ENCODE measurements around the gene MYRF. TPM values are rescaled to one million over a fixed set of nuclear protein-coding genes. Genes with fewer than 3 reads are reported as not detected.

The MYRF gene
- 0.16 TPM for total RNA-seq
- long read RNA-seq, result 0 reads

GRCh38 chr11:61752117-61752924 lies at the start of gene MYRF:
Gene MYRF (plus strand): TSS chr11:61752636. CDS start chr11:61752745, 109 bp downstream.
- DNase-seq, result peak; percentile 61
- ATAC-seq (ENCODE audit: poor library complexity), result peak; percentile 63
- intact Hi-C loops (cut with DNase I), result no loop called here

- intact Hi-C loops (cut with DNase I), result no loop called here
- DNase-seq (no peak), ATAC-seq (ENCODE audit: poor library complexity) (no peak)
Observed at GRCh38 chr11:61702701-61703312, 49.6 kb upstream of the MYRF start.

GRCh38 chr11:61704838-61705237 lies 47.6 kb upstream of the MYRF start:
- ATAC-seq (ENCODE audit: poor library complexity) (no peak), DNase-seq (no peak)
- intact Hi-C loops (cut with DNase I), result no loop called here

- intact Hi-C loops (cut with DNase I), result no loop called here
- DNase-seq, result no peak
- peak; percentile 81 for ATAC-seq (ENCODE audit: poor library complexity)
Observed at GRCh38 chr11:61706452-61707400, 45.7 kb upstream of the MYRF start.

GRCh38 chr11:61707574-61707973 lies 44.9 kb upstream of the MYRF start:
- DNase-seq, result no peak

GRCh38 chr11:61709110-61709509 lies 43.3 kb upstream of the MYRF start:
- no peak for ATAC-seq (ENCODE audit: poor library complexity)
- intact Hi-C loops (cut with DNase I), result no loop called here
- DNase-seq, result no peak

More at GRCh38 chr11:61707574-61707973, 44.9 kb upstream of the MYRF start:
- peak; percentile 4 for ATAC-seq (ENCODE audit: poor library complexity)
- intact Hi-C loops (cut with DNase I), result no loop called here

GRCh38 chr11:61709572-61709971 lies 42.9 kb upstream of the MYRF start:
- no peak for ATAC-seq (ENCODE audit: poor library complexity)
- DNase-seq, result no peak
- intact Hi-C loops (cut with DNase I), result no loop called here

- intact Hi-C loops (cut with DNase I), result no loop called here
- no peak for DNase-seq
- ATAC-seq (ENCODE audit: poor library complexity), result no peak
Observed at GRCh38 chr11:61710019-61710418, 42.4 kb upstream of the MYRF start.

- ATAC-seq (ENCODE audit: poor library complexity) (no peak), DNase-seq (no peak)
Observed at GRCh38 chr11:61711037-61711436, 41.4 kb upstream of the MYRF start.

GRCh38 chr11:61711498-61711897 lies 40.9 kb upstream of the MYRF start:
- ATAC-seq (ENCODE audit: poor library complexity) (no peak), DNase-seq (no peak)
- intact Hi-C loops (cut with DNase I), result no loop called here

More at GRCh38 chr11:61711037-61711436, 41.4 kb upstream of the MYRF start:
- intact Hi-C loops (cut with DNase I), result no loop called here

- DNase-seq (no peak), ATAC-seq (ENCODE audit: poor library complexity) (no peak)
- intact Hi-C loops (cut with DNase I), result no loop called here
Observed at GRCh38 chr11:61712314-61712713, 40.1 kb upstream of the MYRF start.

GRCh38 chr11:61712846-61713245 lies 39.6 kb upstream of the MYRF start:
- ATAC-seq (ENCODE audit: poor library complexity), result no peak
- DNase-seq, result no peak
- intact Hi-C loops (cut with DNase I), result no loop called here

- no peak for ATAC-seq (ENCODE audit: poor library complexity)
- intact Hi-C loops (cut with DNase I), result no loop called here
- DNase-seq, result no peak
Observed at GRCh38 chr11:61713464-61713863, 39.0 kb upstream of the MYRF start.

- DNase-seq (no peak), ATAC-seq (ENCODE audit: poor library complexity) (no peak)
- intact Hi-C loops (cut with DNase I), result no loop called here
Observed at GRCh38 chr11:61713906-61714305, 38.5 kb upstream of the MYRF start.

- DNase-seq, result no peak
- intact Hi-C loops (cut with DNase I), result no loop called here
- ATAC-seq (ENCODE audit: poor library complexity), result no peak
Observed at GRCh38 chr11:61714316-61714715, 38.1 kb upstream of the MYRF start.

GRCh38 chr11:61714916-61715315 lies 37.5 kb upstream of the MYRF start:
- intact Hi-C loops (cut with DNase I), result no loop called here
- DNase-seq, result no peak
- no peak for ATAC-seq (ENCODE audit: poor library complexity)

- ATAC-seq (ENCODE audit: poor library complexity), result peak; percentile 46
- DNase-seq, result no peak
Observed at GRCh38 chr11:61715867-61716266, 36.6 kb upstream of the MYRF start.

GRCh38 chr11:61716478-61717285 lies 35.8 kb upstream of the MYRF start:
- DNase-seq (no peak), ATAC-seq (ENCODE audit: poor library complexity) (no peak)
- intact Hi-C loops (cut with DNase I), result no loop called here

More at GRCh38 chr11:61715867-61716266, 36.6 kb upstream of the MYRF start:
- intact Hi-C loops (cut with DNase I), result no loop called here
